ENCODE data around the gene POM121.
"Not testable (repeated sequence)": the region's sequence is repeated elsewhere in the genome, so short reads cannot be mapped to it uniquely, and the experiment has no call there.

- not testable (repeated sequence) for TF ChIP-seq EZH2phosphoT487 (IDR thresholded peaks at IDR 0.05; ENCODE audit: borderline replicate concordance); CTCF (conservative IDR thresholded peaks at IDR 0.05; ENCODE audit: low read length)
Observed at GRCh38 chr7:72974781-72975180, 49.9 kb downstream of the POM121 start.
